Mesendoderm (in vitro differentiated cells): ENCODE measurements around the gene KL.

ENCODE experiments used
- DNase-seq: peaks from one replicate; pipeline ENCODE4 v3.0.0; 2013
- H2AK5ac ChIP-seq: 2 replicates; pipeline ENCODE4 v1.6.1; 2013; ENCODE audit warnings: low read length, inconsistent platforms
- H2BK120ac ChIP-seq: 2 replicates; pipeline ENCODE4 v1.6.1; 2013; ENCODE audit warnings: low read depth, mild to moderate bottlenecking, low read length, moderate library complexity, mixed read lengths
- H2BK15ac ChIP-seq: replicated peaks from 2 replicates; pipeline ENCODE4 v1.6.1; 2013; ENCODE audit warnings: low read depth, mild to moderate bottlenecking, moderate library complexity
- H2BK5ac ChIP-seq: 2 replicates; pipeline ENCODE4 v1.6.1; 2013; ENCODE audit warnings: low read length, inconsistent platforms
- H3K18ac ChIP-seq: 2 replicates; pipeline ENCODE4 v1.6.1; 2013; ENCODE audit warnings: mild to moderate bottlenecking, low read length, mixed read lengths
- H3K23ac ChIP-seq: one replicate; pipeline ENCODE4 v1.6.1; 2013; ENCODE audit warnings: low read length
- H3K27ac ChIP-seq: 2 replicates; pipeline ENCODE4 v1.5.1; 2013; ENCODE audit warnings: low read depth, mild to moderate bottlenecking, inconsistent platforms, low read length, moderate library complexity
- H3K27me3 ChIP-seq: 2 replicates; pipeline ENCODE4 v1.6.1; 2013; ENCODE audit warnings: low read length, control low read depth, mild to moderate bottlenecking, inconsistent platforms; ENCODE audit not compliant: insufficient read depth, poor library complexity
- H3K36me3 ChIP-seq: 2 replicates; pipeline ENCODE4 v1.6.1; 2013; ENCODE audit warnings: low read length, inconsistent platforms; ENCODE audit not compliant: control insufficient read depth, insufficient read depth
- H3K4ac ChIP-seq: one replicate; pipeline ENCODE4 v1.6.1; 2013; ENCODE audit warnings: low read depth, mild to moderate bottlenecking, low read length, moderate library complexity
- H3K4me1 ChIP-seq: 2 replicates; pipeline ENCODE4 v1.6.1; 2013; ENCODE audit warnings: low read depth, low read length, inconsistent platforms; ENCODE audit not compliant: control insufficient read depth
- H3K4me2 ChIP-seq: 2 replicates; pipeline ENCODE4 v1.6.1; 2013; ENCODE audit warnings: low read length
- H3K4me3 ChIP-seq: 2 replicates; pipeline ENCODE4 v1.5.1; 2013; ENCODE audit warnings: mild to moderate bottlenecking, low read length
- H3K56ac ChIP-seq: one replicate; pipeline ENCODE4 v1.6.1; 2013; ENCODE audit warnings: low read length
- H3K79me1 ChIP-seq: 2 replicates; pipeline ENCODE4 v1.6.1; 2013; ENCODE audit warnings: low read length, inconsistent platforms
- H3K79me2 ChIP-seq: 2 replicates; pipeline ENCODE4 v1.6.1; 2013; ENCODE audit warnings: mild to moderate bottlenecking, low read length; ENCODE audit not compliant: control insufficient read depth, insufficient read depth
- H3K9ac ChIP-seq: 2 replicates; pipeline ENCODE4 v1.6.1; 2013; ENCODE audit warnings: low read length, inconsistent platforms
- H4K5ac ChIP-seq: one replicate; pipeline ENCODE4 v1.6.1; 2013; ENCODE audit warnings: low read length
- H4K8ac ChIP-seq: one replicate; pipeline ENCODE4 v1.6.1; 2013; ENCODE audit warnings: low read depth, mild to moderate bottlenecking, control low read depth, low read length, moderate library complexity
- WGBS: extraction: QIAGEN DNeasy Blood & Tissue Kit; methylation state at CpG from one replicate; pipeline ENCODE4 v1.1.7; 2013; ENCODE audit warnings: low lambda C conversion rate, missing lambda C conversion rate; ENCODE audit not compliant: insufficient coverage; ENCODE audit errors: extremely low coverage; 5-methylcytosine and 5-hydroxymethylcytosine counted together

KL gene

GRCh38 chr13:33103457-33103856 lies 87.2 kb downstream of the KL start:
- H3K56ac ChIP-seq = no peak overlapping the region
- H3K9ac ChIP-seq = no peak overlapping the region
- no peak overlapping the region for H2BK15ac ChIP-seq
- H3K4me1 ChIP-seq = peaks cover 4% of the 10 kb centered on the region
- H3K18ac ChIP-seq = no peak overlapping the region
- no peak overlapping the region for H2BK5ac ChIP-seq
- H2AK5ac ChIP-seq = no peak overlapping the region
- H3K23ac ChIP-seq = no peak overlapping the region
- H4K8ac ChIP-seq = no peak overlapping the region
- H3K36me3 ChIP-seq = no peaks in the 10 kb centered on the region
- no peak overlapping the region for H4K5ac ChIP-seq
- no peak overlapping the region for H3K4ac ChIP-seq
- no peaks in the 10 kb centered on the region for H3K79me1 ChIP-seq
- no CpG with 5 or more reads among the region's 4 CpGs for WGBS
- no peaks in the 10 kb centered on the region for H3K79me2 ChIP-seq
- DNase-seq = no peak
- no peak overlapping the region for H3K27ac ChIP-seq
- H2BK120ac ChIP-seq = no peak overlapping the region
- no peaks in the 10 kb centered on the region for H3K27me3 ChIP-seq
- H3K4me3 ChIP-seq = no peak overlapping the region
- H3K4me2 ChIP-seq = no peak overlapping the region

- no peaks in the 10 kb centered on the region for H3K27me3 ChIP-seq
- no CpG with 5 or more reads among the region's 9 CpGs for WGBS
- no peak overlapping the region for H3K4ac ChIP-seq
- no peak overlapping the region for H3K23ac ChIP-seq
- DNase-seq = no peak
- H2BK15ac ChIP-seq = no peak overlapping the region
- no peaks in the 10 kb centered on the region for H3K79me1 ChIP-seq
- H3K18ac ChIP-seq = no peak overlapping the region
- H3K36me3 ChIP-seq = no peaks in the 10 kb centered on the region
- no peak overlapping the region for H2AK5ac ChIP-seq
- no peak overlapping the region for H2BK5ac ChIP-seq
- no peak overlapping the region for H2BK120ac ChIP-seq
- no peak overlapping the region for H4K5ac ChIP-seq
- no peak overlapping the region for H3K4me2 ChIP-seq
- H3K27ac ChIP-seq = no peak overlapping the region
- no peaks in the 10 kb centered on the region for H3K4me1 ChIP-seq
- no peak overlapping the region for H4K8ac ChIP-seq
- H3K56ac ChIP-seq = no peak overlapping the region
- no peak overlapping the region for H3K4me3 ChIP-seq
- H3K79me2 ChIP-seq = no peaks in the 10 kb centered on the region
- H3K9ac ChIP-seq = no peak overlapping the region
Measured at GRCh38 chr13:33105387-33106005, 89.3 kb downstream of the KL start.

GRCh38 chr13:33106656-33107360 lies 90.6 kb downstream of the KL start:
- no peak overlapping the region for H3K18ac ChIP-seq
- H3K4me1 ChIP-seq = no peaks in the 10 kb centered on the region
- no peaks in the 10 kb centered on the region for H3K79me1 ChIP-seq
- no peak overlapping the region for H3K56ac ChIP-seq
- H4K5ac ChIP-seq = no peak overlapping the region
- DNase-seq = no peak
- no peak overlapping the region for H2BK5ac ChIP-seq
- WGBS = no CpG with 5 or more reads among the region's 7 CpGs
- H3K4ac ChIP-seq = no peak overlapping the region
- H3K79me2 ChIP-seq = no peaks in the 10 kb centered on the region
- H2AK5ac ChIP-seq = no peak overlapping the region
- no peaks in the 10 kb centered on the region for H3K36me3 ChIP-seq
- H3K4me3 ChIP-seq = no peak overlapping the region
- no peak overlapping the region for H2BK120ac ChIP-seq
- H2BK15ac ChIP-seq = no peak overlapping the region
- H3K27me3 ChIP-seq = no peaks in the 10 kb centered on the region
- H3K4me2 ChIP-seq = no peak overlapping the region
- no peak overlapping the region for H3K9ac ChIP-seq
- no peak overlapping the region for H4K8ac ChIP-seq
- H3K23ac ChIP-seq = no peak overlapping the region
- H3K27ac ChIP-seq = no peak overlapping the region

- Histone ChIP-seq H3K56ac (no peak overlapping the region), H3K4ac (no peak overlapping the region), H3K27ac (no peak overlapping the region), H2BK120ac (no peak overlapping the region), H3K4me1 (no peaks in the 10 kb centered on the region), H2BK5ac (no peak overlapping the region), H4K5ac (no peak overlapping the region), H3K79me1 (no peaks in the 10 kb centered on the region), H3K79me2 (no peaks in the 10 kb centered on the region), H3K9ac (no peak overlapping the region), H2BK15ac (no peak overlapping the region), H3K18ac (no peak overlapping the region), H3K27me3 (no peaks in the 10 kb centered on the region), H2AK5ac (no peak overlapping the region), H3K23ac (no peak overlapping the region), H3K36me3 (no peaks in the 10 kb centered on the region), H3K4me2 (no peak overlapping the region), H4K8ac (no peak overlapping the region), H3K4me3 (no peak overlapping the region)
- no CpG with 5 or more reads among the region's 2 CpGs for WGBS
- DNase-seq = no peak
Measured at GRCh38 chr13:33107361-33107760, 91.1 kb downstream of the KL start.

DNA sequence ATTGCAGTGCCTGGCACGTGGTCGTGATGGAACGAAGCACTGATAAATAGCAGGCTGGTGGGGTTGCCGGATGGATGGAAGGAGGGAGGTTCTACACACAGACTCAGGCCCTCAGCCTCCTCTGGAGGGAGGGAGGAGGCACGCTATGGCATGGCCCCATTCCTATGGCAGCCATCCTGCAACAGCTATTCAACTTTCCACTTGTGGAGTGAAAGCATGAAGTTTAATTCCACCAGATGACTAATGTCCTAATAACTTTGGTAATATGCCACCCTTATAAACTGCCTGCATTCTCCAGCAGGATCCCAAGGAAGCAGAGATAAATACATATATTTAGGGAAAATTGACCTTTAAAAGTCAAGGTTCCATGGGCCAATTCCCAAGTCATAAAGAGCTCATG lies 92.4 kb downstream of the KL start:
- Histone ChIP-seq H3K18ac (no peak overlapping the region), H2BK120ac (no peak overlapping the region), H3K4me3 (no peak overlapping the region), H3K36me3 (no peaks in the 10 kb centered on the region), H3K79me1 (no peaks in the 10 kb centered on the region), H3K9ac (no peak overlapping the region), H3K79me2 (no peaks in the 10 kb centered on the region), H3K27me3 (no peaks in the 10 kb centered on the region), H3K4ac (no peak overlapping the region), H2BK15ac (no peak overlapping the region), H3K4me1 (no peaks in the 10 kb centered on the region), H3K4me2 (no peak overlapping the region), H3K23ac (no peak overlapping the region), H4K5ac (no peak overlapping the region), H2BK5ac (no peak overlapping the region), H2AK5ac (no peak overlapping the region), H4K8ac (no peak overlapping the region), H3K27ac (no peak overlapping the region), H3K56ac (no peak overlapping the region)
- DNase-seq = no peak
- WGBS = no CpG with 5 or more reads among the region's 5 CpGs

- Histone ChIP-seq H3K9ac (no peak overlapping the region), H3K79me1 (no peaks in the 10 kb centered on the region), H2BK120ac (no peak overlapping the region), H2AK5ac (no peak overlapping the region), H3K18ac (no peak overlapping the region), H2BK15ac (no peak overlapping the region), H3K36me3 (no peaks in the 10 kb centered on the region), H3K4me3 (no peak overlapping the region), H3K4me1 (no peaks in the 10 kb centered on the region), H3K27me3 (no peaks in the 10 kb centered on the region), H4K5ac (no peak overlapping the region), H3K4ac (no peak overlapping the region), H3K4me2 (no peak overlapping the region), H4K8ac (no peak overlapping the region), H3K23ac (no peak overlapping the region), H3K79me2 (no peaks in the 10 kb centered on the region), H3K27ac (no peak overlapping the region), H2BK5ac (no peak overlapping the region), H3K56ac (no peak overlapping the region)
- WGBS = no CpG with 5 or more reads among the region's 2 CpGs
- DNase-seq = no peak
Measured at GRCh38 chr13:33109271-33109697, 93.1 kb downstream of the KL start.
